Measurements from ENCODE around the gene FAM124B.

Gene FAM124B, protein sequence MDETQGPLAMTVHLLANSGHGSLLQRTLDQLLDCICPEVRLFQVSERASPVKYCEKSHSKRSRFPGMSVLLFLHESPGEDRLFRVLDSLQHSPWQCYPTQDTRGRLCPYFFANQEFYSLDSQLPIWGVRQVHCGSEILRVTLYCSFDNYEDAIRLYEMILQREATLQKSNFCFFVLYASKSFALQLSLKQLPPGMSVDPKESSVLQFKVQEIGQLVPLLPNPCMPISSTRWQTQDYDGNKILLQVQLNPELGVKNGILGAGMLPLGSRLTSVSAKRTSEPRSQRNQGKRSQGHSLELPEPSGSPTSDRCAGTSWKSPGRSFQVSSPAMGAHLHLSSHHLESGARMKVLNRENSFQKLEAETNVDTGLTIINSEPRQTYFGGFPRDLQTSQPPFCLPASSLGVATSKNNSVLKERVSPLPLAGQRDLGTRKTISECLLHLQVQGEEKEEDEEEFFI

DNA sequence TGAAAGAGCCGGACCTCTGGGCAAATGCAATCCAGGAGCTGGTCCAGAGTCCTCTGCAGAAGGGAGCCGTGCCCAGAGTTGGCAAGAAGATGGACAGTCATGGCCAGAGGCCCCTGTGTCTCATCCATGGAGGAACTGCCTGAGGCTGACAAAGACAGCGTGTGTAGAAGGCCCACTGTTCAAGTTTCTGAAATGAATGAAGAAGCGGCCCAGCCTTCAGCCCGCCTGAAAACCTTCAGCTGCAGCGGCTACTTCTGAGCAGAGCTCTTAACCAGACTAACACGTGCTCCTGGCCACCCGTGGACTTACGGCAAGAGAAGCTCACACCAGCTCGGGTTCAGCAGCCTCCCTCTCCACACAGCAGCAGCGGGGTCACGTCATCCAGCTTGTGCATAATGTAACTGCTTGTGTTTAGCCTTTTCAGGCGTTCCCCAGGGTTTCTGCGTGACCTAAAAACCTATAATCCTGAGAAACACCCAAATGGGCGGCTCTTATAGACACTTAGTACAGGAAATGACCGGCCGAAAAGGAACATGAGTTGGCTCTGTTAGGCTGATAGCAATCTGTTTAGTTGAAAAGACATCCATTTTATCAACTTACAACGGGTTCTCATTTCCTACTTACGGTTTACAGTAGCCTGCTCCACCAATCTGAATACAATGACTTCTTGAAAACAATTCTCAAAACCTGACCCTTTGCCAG is at the start of gene FAM124B:
FAM124B (minus strand) TSS at position 467 of the 702 bp plus-strand sequence; CDS start at position 128, 339 bp downstream.
- Histone ChIP-seq H3K4me2 (ENCODE audit: low read length) (peak within 1 kb of the TSS; percentile 23; the same call in 1 of the 2 replicates), H3K9me2 (ENCODE audit: low read depth, low read length) (no peaks in the 10 kb centered on the region), H2AFZ (ENCODE audit: low read length) (no peak within 1 kb of the TSS), H3K9ac (ENCODE audit: low read length) (no peak within 1 kb of the TSS), H3K79me2 (ENCODE audit: insufficient read depth, low read length) (no peaks in the 10 kb centered on the region), H3K36me3 (ENCODE audit: insufficient read depth, low read length) (no peaks in the 10 kb centered on the region), H4K20me1 (ENCODE audit: insufficient read depth, low read length) (no peaks in the 10 kb centered on the region), H3K4me3 (ENCODE audit: low read depth, low read length, poor library complexity, severe bottlenecking) (no peak within 1 kb of the TSS), H3K27ac (ENCODE audit: low read depth, low read length, poor library complexity, severe bottlenecking) (no peak within 1 kb of the TSS), H3K4me1 (ENCODE audit: insufficient read depth, low read length, severe bottlenecking) (no peaks in the 10 kb centered on the region), H3K27me3 (ENCODE audit: insufficient read depth, low read length) (no peaks in the 10 kb centered on the region), H3K9me3 (ENCODE audit: low read length) (no peaks in the 10 kb centered on the region), H3F3A (ENCODE audit: insufficient read depth, low read length) (no peaks in the 10 kb centered on the region)
- TF ChIP-seq EZH2 (IDR thresholded peaks at IDR 0.05; ENCODE audit: borderline replicate concordance, low read length): no peak
- TF ChIP-seq, protein P1, sequence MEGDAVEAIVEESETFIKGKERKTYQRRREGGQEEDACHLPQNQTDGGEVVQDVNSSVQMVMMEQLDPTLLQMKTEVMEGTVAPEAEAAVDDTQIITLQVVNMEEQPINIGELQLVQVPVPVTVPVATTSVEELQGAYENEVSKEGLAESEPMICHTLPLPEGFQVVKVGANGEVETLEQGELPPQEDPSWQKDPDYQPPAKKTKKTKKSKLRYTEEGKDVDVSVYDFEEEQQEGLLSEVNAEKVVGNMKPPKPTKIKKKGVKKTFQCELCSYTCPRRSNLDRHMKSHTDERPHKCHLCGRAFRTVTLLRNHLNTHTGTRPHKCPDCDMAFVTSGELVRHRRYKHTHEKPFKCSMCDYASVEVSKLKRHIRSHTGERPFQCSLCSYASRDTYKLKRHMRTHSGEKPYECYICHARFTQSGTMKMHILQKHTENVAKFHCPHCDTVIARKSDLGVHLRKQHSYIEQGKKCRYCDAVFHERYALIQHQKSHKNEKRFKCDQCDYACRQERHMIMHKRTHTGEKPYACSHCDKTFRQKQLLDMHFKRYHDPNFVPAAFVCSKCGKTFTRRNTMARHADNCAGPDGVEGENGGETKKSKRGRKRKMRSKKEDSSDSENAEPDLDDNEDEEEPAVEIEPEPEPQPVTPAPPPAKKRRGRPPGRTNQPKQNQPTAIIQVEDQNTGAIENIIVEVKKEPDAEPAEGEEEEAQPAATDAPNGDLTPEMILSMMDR (IDR thresholded peaks at IDR 0.05; ENCODE audit: low read length): no peak

DNA sequence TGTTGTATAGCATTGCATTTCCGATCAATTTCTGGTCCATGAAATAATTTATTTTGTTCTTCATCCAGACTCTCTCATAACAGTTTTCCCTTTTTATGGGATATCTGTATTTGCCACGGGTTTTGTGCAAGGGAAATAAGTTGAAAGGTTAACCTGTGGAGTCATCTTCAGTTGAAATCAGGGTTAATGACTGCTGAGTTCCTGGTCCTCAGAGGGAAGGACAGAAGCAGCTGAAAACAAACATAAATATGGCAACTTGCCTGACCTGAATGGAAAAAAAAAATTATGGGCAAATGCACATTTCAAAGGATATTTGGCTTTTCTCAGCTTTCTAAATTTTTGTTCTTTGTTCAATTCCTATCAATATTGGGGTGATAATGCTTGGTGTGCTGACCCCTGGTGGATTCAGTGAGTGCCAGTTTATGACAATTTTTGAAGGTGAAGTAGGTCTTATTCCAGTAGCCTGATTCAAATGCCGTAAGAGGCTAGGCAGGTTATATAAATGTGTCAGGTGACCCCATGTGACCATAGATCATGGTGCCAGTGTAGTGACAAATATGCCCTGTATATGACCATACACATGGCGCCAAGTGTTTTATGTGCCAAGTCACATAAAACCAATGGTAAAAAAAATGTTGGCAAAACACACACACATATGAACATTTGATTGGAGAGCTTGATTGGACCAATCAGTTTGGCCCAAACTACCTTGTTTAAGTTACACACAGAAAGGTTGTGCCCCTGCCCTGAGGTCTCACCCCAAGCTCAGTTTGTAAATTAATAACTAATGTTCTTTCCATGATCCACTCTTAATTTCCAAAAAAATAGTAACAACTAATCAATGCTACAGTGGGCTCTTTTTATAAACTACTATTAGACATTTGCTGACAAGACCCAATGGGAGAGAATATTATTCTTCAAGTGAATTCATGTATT is 47.6 kb upstream of the FAM124B start:
- Histone ChIP-seq H2AFZ (ENCODE audit: low read length) (no peak overlapping the region), H3K27me3 (ENCODE audit: insufficient read depth, low read length) (no peaks in the 10 kb centered on the region)
- no peak for TF ChIP-seq EZH2 (IDR thresholded peaks at IDR 0.05; ENCODE audit: borderline replicate concordance, low read length)
- TF ChIP-seq, protein P1 (IDR thresholded peaks at IDR 0.05; ENCODE audit: low read length): peak; percentile 71

DNA sequence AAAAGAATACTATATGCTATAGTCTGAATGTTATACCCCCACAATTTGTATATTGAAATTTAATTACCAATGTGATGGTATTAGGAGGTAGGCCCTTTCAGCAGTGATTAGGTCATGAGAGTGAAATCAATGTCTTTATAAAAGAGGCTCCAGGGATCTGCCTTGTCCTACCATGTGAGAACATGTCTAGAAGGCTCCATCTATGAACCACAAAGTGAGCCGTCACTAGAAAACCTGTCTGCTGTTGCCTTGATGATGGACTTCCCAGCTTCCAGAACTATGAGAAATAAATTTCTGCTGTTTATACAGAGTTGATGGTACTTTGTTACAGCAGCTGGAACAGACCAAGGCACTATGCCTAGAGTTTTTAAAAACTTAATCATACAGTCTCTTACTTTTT is 46.3 kb upstream of the FAM124B start:
- Histone ChIP-seq H3K9me2 (ENCODE audit: low read depth, low read length) (no peaks in the 10 kb centered on the region), H4K20me1 (ENCODE audit: insufficient read depth, low read length) (no peaks in the 10 kb centered on the region), H3K27me3 (ENCODE audit: insufficient read depth, low read length) (no peaks in the 10 kb centered on the region), H3K36me3 (ENCODE audit: insufficient read depth, low read length) (no peaks in the 10 kb centered on the region), H3F3A (ENCODE audit: insufficient read depth, low read length) (no peaks in the 10 kb centered on the region), H3K27ac (ENCODE audit: low read depth, low read length, poor library complexity, severe bottlenecking) (no peak overlapping the region), H3K4me1 (ENCODE audit: insufficient read depth, low read length, severe bottlenecking) (no peaks in the 10 kb centered on the region), H3K4me3 (ENCODE audit: low read depth, low read length, poor library complexity, severe bottlenecking) (no peak overlapping the region), H3K9me3 (ENCODE audit: low read length) (no peaks in the 10 kb centered on the region), H3K4me2 (ENCODE audit: low read length) (no peak overlapping the region), H3K9ac (ENCODE audit: low read length) (no peak overlapping the region), H2AFZ (ENCODE audit: low read length) (no peak overlapping the region), H3K79me2 (ENCODE audit: insufficient read depth, low read length) (no peaks in the 10 kb centered on the region)
- no peak for TF ChIP-seq EZH2 (IDR thresholded peaks at IDR 0.05; ENCODE audit: borderline replicate concordance, low read length)
- TF ChIP-seq, protein P1 (IDR thresholded peaks at IDR 0.05; ENCODE audit: low read length): no peak

More for the DNA sequence above, 47.6 kb upstream of the FAM124B start:
- no peaks in the 10 kb centered on the region for H3K9me2 ChIP-seq (ENCODE audit: low read depth, low read length)
- no peak overlapping the region for H3K27ac ChIP-seq (ENCODE audit: low read depth, low read length, poor library complexity, severe bottlenecking)
- no peaks in the 10 kb centered on the region for H3K36me3 ChIP-seq (ENCODE audit: insufficient read depth, low read length)
- H3K9ac ChIP-seq (ENCODE audit: low read length): no peak overlapping the region
- no peaks in the 10 kb centered on the region for H3K4me1 ChIP-seq (ENCODE audit: insufficient read depth, low read length, severe bottlenecking)
- no peaks in the 10 kb centered on the region for H4K20me1 ChIP-seq (ENCODE audit: insufficient read depth, low read length)
- H3K9me3 ChIP-seq (ENCODE audit: low read length): no peaks in the 10 kb centered on the region
- H3K79me2 ChIP-seq (ENCODE audit: insufficient read depth, low read length): no peaks in the 10 kb centered on the region
- no peak overlapping the region for H3K4me3 ChIP-seq (ENCODE audit: low read depth, low read length, poor library complexity, severe bottlenecking)
- H3K4me2 ChIP-seq (ENCODE audit: low read length): no peak overlapping the region
- no peaks in the 10 kb centered on the region for H3F3A ChIP-seq (ENCODE audit: insufficient read depth, low read length)

Data from OCI-LY1 (cell line).